Osteocyte (in vitro differentiated cells): ENCODE measurements around the gene S100A2. TPM values are rescaled to one million over a fixed set of nuclear protein-coding genes. Genes with fewer than 3 reads are reported as not detected.

ENCODE experiments used
- DNase-seq: peaks from one replicate; pipeline ENCODE4 v3.0.0; 2021; ENCODE audit warnings: mixed read lengths; ENCODE audit not compliant: unreplicated experiment; ENCODE audit errors: extremely low spot score
- H3K27ac Mint-ChIP-seq: one replicate; pipeline ENCODE4 v1.8.0; 2021; ENCODE audit warnings: mild to moderate bottlenecking, mixed read lengths; ENCODE audit not compliant: unreplicated experiment
- H3K27me3 Mint-ChIP-seq: one replicate; pipeline ENCODE4 v1.8.0; 2021; ENCODE audit warnings: mixed read lengths; ENCODE audit not compliant: unreplicated experiment
- H3K36me3 Mint-ChIP-seq: one replicate; pipeline ENCODE4 v1.8.0; 2021; ENCODE audit warnings: mixed read lengths; ENCODE audit not compliant: unreplicated experiment
- H3K4me1 Mint-ChIP-seq: one replicate; pipeline ENCODE4 v1.8.0; 2021; ENCODE audit warnings: mixed read lengths; ENCODE audit not compliant: unreplicated experiment
- H3K4me3 Mint-ChIP-seq: one replicate; pipeline ENCODE4 v1.8.0; 2021; ENCODE audit warnings: mild to moderate bottlenecking, moderate library complexity, mixed read lengths; ENCODE audit not compliant: unreplicated experiment
- H3K9me3 Mint-ChIP-seq: one replicate; pipeline ENCODE4 v1.8.0; 2021; ENCODE audit warnings: mixed read lengths; ENCODE audit not compliant: unreplicated experiment
- total RNA-seq: library from RNA; stranded (reverse); gene quantifications from 2 replicates; pipeline ENCODE4 v1.2.1, GENCODE V29; 2021
- TF ChIP-seq, protein P1 (sequence below): fragments of 200-600 bp; sonication (generic); IDR thresholded peaks from 2 replicates; pipeline ENCODE4 v1.5.0; 2021; ENCODE audit warnings: antibody characterized with exemption, mild to moderate bottlenecking, moderate library complexity

Gene S100A2
- total RNA-seq, 1 donor from 2014 or later = 8.9 TPM

DNA sequence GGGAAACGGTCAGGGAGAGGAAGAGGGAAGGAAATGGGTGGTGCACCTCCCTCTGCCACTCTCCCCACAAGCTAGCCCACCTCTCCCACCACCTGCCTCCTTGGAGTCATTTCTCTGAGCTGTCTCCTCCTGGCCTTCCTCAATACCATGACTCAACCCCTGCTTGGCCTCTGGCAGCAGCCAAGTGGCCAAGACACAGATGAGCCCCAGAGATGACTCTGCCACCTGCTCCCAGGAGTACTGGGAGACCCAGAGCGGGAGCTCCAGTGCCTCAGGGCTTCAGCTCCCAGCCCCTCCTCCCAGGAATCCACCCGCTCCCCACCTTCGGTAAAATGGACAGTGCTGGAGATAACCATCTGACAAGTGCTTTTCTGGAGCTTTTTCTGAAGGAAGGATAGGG is 44.7 kb upstream of the S100A2 start:
- TF ChIP-seq, protein P1, sequence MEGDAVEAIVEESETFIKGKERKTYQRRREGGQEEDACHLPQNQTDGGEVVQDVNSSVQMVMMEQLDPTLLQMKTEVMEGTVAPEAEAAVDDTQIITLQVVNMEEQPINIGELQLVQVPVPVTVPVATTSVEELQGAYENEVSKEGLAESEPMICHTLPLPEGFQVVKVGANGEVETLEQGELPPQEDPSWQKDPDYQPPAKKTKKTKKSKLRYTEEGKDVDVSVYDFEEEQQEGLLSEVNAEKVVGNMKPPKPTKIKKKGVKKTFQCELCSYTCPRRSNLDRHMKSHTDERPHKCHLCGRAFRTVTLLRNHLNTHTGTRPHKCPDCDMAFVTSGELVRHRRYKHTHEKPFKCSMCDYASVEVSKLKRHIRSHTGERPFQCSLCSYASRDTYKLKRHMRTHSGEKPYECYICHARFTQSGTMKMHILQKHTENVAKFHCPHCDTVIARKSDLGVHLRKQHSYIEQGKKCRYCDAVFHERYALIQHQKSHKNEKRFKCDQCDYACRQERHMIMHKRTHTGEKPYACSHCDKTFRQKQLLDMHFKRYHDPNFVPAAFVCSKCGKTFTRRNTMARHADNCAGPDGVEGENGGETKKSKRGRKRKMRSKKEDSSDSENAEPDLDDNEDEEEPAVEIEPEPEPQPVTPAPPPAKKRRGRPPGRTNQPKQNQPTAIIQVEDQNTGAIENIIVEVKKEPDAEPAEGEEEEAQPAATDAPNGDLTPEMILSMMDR = no peak
- H3K4me1 Mint-ChIP-seq = peaks cover 60% of the 10 kb centered on the region
- H3K27me3 Mint-ChIP-seq = no peaks in the 10 kb centered on the region
- H3K36me3 Mint-ChIP-seq = peaks cover 7% of the 10 kb centered on the region
- no peaks in the 10 kb centered on the region for H3K9me3 Mint-ChIP-seq
- H3K27ac Mint-ChIP-seq = peak overlapping the region; percentile 99
- DNase-seq = no peak
- H3K4me3 Mint-ChIP-seq = peak overlapping the region; percentile 32

DNA sequence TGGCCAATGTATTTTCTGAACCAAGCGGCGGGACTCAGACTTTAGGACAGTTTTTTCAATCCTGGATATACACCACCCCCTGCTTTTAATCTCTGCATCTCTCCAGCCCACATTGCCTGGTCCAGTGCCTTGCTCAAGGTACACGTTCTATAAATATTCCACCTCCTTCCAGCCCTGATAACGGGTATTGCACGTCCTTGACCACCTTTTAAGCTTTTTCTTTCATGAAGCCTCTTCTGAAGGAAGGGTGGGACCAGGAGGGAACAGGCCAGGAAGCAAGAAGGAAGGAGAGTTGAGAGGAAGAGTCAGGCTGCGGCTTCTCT is 43.9 kb upstream of the S100A2 start:
- Mint-ChIP-seq H3K27ac (peak overlapping the region; percentile 99), H3K9me3 (no peaks in the 10 kb centered on the region), H3K4me3 (peak overlapping the region; percentile 73), H3K4me1 (peaks cover 60% of the 10 kb centered on the region), H3K36me3 (peaks cover 12% of the 10 kb centered on the region), H3K27me3 (no peaks in the 10 kb centered on the region)
- TF ChIP-seq, protein P1 = no peak
- no peak for DNase-seq

DNA sequence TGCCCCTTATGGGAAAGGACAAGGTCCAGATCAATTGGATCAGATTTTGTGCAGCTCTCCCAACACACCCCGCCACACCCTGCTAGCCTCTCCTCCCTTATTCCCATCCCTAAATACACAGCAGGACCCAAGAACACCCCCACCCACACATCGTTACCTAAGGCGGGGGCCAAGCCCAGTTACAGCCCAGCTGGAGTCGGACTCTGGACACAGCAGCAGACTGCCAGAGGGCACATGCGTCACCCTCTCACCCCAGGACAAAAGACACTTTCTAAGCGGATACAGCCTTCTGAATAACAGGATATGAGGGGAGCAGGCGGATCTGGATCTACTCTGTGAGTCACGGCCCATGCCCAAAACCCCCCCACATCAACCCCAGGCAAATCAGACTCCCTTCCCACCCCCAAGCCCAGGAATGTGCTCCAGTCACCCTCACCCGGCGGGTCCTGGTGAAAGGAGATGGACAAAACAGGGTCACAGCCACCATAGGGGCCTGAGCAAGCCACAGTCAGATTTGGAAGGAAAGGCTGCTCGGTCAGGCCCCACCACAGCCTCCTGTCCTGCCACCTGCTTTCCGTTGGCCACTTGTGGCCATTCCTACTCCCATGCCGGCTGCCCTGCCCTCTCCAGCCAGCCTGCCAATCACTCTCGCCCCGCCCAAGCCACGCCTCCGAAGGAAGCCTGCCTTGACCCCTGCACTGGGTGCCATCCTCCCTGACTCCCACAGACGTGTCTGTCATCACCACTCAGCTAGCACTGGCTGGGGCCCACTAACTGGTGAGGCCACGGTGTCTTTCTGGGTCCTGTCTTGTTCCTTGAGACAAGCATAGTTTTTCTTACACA is 43.3 kb upstream of the S100A2 start:
- H3K4me1 Mint-ChIP-seq = peaks cover 55% of the 10 kb centered on the region
- peak; percentile 88 for DNase-seq
- peak overlapping the region; percentile 73 for H3K4me3 Mint-ChIP-seq
- TF ChIP-seq, protein P1 = no peak
- H3K27me3 Mint-ChIP-seq = no peaks in the 10 kb centered on the region
- H3K9me3 Mint-ChIP-seq = no peaks in the 10 kb centered on the region
- H3K36me3 Mint-ChIP-seq = peaks cover 12% of the 10 kb centered on the region
- H3K27ac Mint-ChIP-seq = peak overlapping the region; percentile 99

DNA sequence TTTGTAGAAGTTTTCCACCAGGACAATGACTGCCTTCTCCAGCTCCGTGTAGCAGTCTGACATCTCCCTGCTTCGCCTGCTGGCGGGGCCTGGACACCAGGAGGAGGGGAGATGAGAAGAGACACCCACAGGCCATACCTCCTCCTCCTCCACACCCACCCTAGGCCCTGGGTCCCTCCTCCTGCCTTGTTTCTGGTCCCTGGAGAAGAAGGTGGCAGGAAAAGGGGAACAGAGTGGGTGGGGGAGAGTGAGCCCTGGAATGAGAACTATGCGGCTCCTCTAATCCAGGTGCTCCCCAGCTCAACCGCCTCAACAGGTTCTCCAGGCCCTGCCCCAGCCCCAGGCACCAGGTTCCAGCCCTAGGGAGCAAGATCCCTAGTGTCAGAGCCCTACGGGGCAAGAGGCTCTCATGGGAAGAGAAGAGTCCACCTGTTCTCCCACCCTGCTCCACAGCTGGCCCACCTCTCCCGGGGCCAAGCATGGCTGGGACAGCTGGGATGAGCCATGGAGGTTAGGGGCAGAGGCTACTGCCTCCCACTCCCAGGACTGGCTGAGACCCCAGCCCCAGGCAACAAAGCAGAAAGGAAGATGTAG is 42.5 kb upstream of the S100A2 start:
- Mint-ChIP-seq H3K27me3 (no peaks in the 10 kb centered on the region), H3K27ac (peak overlapping the region; percentile 99), H3K9me3 (no peaks in the 10 kb centered on the region), H3K4me1 (peaks cover 51% of the 10 kb centered on the region), H3K36me3 (peaks cover 12% of the 10 kb centered on the region), H3K4me3 (peak overlapping the region; percentile 73)
- no peak for DNase-seq
- TF ChIP-seq, protein P1 = no peak

DNA sequence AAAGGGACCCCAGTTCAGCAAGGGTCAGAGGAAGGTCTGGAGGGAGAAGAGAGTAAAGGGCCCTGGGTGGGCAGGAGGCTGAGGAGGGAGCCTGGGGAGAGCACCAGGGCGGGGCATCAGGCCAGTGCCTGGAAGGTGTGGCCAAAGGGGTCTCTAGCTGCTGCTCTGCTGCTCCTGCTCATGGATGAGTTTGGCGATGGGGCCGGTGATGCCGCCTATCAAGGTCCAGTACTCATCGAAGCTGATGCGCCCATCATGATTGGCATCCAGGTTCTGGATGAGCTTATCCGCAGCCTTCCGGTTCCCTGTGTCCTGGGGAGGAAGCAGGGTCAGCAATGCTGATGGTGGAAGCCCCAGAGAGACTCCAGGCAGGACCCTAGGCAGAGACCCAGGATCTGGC is 41.7 kb upstream of the S100A2 start:
- TF ChIP-seq, protein P1 = no peak
- peaks cover 12% of the 10 kb centered on the region for H3K36me3 Mint-ChIP-seq
- peaks cover 48% of the 10 kb centered on the region for H3K4me1 Mint-ChIP-seq
- no peaks in the 10 kb centered on the region for H3K27me3 Mint-ChIP-seq
- DNase-seq = no peak
- H3K9me3 Mint-ChIP-seq = no peaks in the 10 kb centered on the region
- no peak overlapping the region for H3K27ac Mint-ChIP-seq
- H3K4me3 Mint-ChIP-seq = no peak overlapping the region
